ENCODE measurements around the gene SOX6. TPM values are rescaled to one million over a fixed set of nuclear protein-coding genes. Genes with fewer than 3 reads are reported as not detected.

Gene SOX6
- total RNA-seq, 1 experiment from 2014 or later, result under 0.01 TPM

DNA sequence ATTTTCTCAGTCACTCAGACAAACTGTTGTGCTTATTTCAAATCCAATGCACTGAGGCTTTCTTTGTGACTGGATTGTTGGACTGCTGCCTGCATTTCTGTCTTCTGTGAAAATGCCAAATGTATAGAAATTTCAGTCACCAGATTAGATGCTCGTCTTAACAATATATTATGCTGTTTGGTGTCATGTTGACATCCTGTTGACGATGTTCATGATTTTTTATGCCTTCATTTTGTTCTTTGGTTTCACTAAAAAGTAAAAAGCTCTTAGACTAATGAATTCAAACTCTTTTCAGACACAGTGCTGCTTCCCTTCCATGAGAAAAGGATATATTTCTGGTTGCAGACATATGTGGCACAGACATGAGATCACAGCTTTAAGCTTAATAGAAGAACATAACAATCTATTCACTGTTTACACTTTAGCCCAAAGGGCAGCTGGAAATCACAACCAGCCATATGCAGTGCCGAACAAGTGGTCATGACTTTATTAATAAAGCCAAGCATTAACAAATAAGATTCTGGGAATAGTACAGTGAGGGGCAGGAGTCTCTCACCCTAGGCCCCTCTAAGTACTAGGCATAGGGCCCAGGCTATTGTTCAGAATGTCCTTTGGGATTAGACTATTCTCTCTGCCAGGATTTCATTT lies 9.4 kb upstream of the SOX6 start:
- no peak for DNase-seq (ENCODE audit: low read depth)

DNA sequence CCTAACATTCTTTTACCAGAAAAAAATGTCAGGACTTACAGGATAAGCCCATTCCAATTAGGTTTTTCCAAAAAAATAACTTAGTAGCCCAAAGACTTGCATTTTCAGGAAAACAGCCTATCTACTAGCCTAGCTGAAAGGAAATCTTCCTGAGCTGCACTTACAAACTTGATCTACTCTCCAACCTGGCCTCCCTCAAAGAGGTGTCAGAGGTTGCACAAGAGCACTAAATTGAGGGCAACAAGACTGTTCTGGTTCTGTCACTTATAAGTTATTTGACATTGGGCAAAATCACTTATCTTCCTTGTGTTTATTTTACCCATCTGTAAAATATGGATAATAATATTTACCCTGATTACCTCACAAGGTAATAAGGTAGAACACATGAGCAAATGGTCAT lies 7.9 kb upstream of the SOX6 start:
- no peak for DNase-seq (ENCODE audit: low read depth)

DNA sequence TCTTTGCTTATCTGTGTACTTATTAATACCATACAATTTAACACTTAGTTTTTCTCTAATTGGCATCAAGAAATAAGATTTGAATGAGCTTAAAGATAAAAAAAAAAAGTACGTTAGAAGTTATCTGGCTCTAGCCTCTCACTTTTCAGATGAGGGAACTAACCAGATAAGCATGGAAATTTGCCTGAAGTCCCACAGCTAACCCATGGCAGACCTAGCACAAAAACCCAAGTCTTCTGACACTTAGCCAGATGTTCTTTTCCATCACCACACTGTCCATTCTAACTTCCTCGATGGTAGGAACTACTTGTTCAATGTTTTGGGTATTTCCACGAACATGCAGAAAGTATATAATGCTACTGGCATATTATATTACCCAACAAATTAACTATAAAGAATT lies 7.4 kb upstream of the SOX6 start:
- DNase-seq (ENCODE audit: low read depth), result no peak

DNA sequence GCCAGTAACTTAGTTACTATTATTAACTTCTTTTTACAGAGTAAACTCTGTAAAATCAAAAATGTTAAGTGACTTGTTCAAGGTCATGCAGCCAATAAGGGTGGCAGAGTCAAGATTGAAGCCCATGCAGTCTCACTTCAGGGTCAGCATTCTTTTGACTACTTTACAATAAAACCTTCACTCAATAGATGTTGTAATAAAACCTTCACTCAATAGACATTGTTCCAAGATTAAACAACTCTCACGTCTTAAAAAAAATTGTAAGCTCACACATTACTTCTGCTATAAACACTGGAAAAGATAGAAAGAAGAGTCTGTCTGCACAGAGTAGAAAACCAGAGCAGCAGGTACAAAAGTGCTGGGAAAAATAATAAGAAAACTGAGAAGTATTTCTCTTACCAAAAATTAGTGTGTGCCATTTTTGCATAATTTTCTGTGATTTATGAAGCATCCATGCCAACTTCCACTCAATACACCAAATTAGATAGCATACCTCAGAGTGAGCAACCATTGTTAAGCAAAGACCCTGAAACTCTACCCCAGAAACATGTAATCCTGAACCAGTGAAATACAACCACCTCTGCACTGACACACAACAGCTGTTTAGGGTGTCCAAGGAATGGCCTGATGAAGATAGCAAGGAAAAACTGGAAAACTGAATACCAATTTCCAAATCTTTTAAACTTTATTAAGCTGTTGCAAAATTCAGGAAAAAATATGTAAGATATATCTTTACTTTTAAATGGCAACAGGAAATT lies 4.9 kb upstream of the SOX6 start:
- no peak for DNase-seq (ENCODE audit: low read depth)

DNA sequence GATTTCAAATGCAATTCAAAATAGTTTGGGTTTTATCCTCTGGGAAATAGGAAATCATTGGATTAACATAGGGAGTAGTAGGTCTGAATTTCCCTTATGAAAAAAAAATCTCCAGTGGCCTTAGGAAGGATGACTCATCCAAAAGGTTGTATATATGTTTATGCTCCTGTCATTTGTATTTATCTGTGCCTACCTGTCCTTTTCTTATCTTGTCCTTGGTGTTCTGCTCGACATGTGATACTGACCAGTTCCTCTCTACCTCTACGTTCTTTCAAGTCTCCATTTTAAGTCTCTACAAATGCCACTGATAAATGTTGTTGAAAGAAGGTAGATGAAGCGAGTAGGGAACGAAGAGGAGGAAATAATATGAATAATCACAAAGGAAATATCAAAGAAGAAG lies 3.0 kb upstream of the SOX6 start:
- no peak for DNase-seq (ENCODE audit: low read depth)

DNA sequence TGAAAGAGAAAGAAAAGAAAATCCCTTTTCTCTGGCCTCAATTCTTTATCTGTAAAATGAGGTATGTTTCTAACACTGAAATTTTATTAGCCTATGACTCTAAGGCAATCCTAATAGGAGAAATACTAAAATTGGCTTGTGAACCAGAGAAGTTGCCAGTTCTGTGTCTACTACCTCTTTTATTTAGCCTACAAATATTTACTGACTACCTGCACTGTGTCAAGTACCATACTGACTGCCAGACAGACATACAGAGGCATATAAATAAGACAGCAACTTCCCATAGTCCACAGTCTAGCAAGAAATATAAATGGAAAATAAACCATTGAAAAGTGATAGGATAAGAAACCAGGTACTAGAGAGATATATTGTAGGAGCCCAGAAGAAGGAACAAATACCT lies 2.4 kb upstream of the SOX6 start:
- no peak for DNase-seq (ENCODE audit: low read depth)

DNA sequence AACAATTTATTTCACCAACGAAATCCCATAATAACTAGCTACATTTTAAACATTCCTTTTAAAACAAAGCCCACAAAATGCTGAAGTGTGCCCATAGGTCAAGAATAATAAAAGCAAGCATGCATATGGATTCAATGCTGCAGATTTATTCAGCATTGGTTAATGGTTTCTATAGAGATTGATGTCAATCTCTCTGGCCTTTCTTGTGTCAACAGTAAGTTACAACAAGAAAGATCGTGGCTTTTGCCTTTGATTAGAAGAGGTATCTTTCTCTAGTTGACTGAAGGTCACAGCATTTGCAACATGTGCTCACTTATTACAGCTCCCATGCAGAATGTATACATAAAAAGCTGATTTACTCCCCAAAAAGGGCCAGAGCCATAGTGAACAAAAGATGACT lies 1.4 kb upstream of the SOX6 start:
- DNase-seq (ENCODE audit: low read depth), result no peak

DNA sequence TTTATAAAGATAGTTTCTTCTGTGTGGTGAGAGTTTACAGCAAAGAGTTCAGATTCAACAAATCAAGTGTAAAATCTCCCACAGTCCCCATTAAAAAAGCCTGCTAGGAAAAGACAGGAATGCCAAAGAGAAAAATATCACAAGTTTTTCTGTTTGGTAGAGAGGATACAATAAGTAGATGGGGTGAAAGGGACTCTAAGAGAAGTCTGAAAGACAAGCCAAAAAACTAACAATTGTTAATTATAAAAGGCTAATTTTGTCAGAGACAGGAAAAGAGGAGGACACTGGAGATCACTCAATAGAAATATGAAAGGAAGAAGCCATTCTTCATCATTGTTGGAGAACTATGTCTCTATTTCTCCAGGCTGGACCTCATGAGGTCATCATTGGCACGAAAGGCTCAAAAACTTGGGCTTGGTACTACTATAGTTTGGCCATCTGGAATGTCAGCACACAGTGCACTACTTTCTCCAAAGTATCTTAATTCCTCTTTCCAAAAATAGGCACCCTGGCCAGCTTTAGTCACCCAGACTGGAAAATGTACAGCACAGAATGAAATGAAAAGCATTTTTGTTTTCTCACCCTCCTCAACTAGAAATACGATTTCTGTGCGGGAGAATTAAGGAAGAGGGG lies 531 bp upstream of the SOX6 start:
- no peak for DNase-seq (ENCODE audit: low read depth)

DNA sequence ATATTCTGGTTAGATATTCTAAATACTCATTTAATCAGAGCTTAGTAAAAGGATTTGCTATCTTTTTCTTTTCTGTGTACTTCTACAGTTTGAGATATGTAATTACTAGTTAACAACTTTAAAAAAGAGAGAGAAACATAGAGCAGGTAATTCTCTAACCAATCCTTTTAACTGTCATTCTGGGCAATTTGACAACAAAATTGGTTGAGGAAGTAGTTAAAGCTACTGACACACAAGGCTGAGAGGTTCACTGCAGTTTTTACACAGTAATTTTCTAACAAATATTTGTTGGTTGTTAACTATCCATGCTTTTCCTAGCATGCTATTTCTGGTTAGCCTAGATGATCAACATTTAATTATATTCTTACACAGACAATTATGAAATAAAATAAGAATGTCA lies 3.6 kb downstream of the SOX6 start:
- no peak for DNase-seq (ENCODE audit: low read depth)

DNA sequence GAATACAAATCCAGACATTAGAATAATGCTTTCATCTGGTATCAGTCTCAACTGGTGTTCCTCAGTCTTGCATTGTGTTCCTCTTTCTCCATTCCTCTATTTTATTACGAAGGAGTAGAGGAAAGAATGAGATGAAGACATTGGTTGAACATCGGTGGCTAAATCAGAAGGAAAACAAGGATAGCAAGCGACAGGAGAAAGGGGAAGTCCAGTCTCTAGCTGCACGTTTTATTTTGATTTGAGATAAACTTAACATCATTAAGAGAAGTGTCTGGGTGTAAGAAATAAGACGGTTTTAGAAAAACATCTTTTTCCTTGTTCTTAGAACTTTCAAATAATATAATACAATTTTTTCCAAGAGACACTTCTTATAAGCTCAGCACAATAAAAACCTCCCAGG lies 6.2 kb downstream of the SOX6 start:
- no peak for DNase-seq (ENCODE audit: low read depth)

DNA sequence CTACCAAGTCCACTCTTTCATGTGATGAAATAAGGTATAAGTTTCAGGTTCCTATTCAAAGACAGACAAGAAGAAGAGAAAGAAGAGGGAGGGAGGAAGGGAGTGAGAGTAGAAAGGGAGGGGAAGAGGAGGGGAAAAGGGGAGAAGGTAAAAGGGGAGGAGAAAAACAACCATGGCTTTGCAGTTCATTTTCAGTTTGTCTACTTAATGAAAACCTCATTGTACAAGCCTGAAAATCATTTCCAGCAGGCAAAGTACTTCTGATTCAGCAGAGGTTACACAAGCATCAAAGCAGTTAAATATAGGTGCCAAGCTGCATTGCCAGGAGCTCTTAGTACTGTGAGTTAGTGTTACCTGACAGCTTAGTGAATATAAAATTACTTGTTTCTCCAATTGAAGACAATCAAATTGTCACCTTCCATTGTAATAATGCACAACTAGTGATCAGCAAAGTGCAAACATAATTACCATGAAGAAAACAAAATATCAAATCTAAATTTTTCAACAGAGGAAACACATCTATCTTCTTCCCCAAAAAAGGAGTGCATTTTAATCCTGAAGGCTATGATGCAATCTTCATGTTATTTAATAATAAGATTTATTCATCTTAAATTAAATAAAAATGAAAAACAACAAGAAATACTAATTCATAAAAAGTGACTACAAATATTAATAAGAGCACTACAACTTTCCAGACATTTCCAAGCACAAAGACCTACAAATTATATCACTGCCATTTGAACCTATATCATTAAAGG lies 8.2 kb downstream of the SOX6 start:
- DNase-seq (ENCODE audit: low read depth), result no peak

DNA sequence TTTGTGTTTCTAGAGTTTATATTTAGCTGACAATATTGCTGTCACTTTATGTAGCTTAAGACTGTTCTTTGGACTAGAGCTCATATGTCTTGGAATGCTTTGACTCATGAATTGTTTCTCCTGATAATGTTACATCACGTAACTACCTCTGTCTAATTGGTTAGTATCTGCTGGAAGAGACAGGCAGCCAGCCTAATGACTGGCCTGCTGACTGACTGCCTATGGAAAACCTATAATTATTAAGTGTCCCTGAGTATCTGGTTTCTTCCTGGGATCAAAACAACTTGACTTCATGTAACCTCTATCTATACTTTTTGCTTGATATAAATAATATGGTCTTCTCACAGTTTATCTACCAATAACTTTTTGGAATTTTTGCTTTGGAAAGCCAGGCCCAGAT lies 9.4 kb downstream of the SOX6 start:
- no peak for DNase-seq (ENCODE audit: low read depth)

DNA sequence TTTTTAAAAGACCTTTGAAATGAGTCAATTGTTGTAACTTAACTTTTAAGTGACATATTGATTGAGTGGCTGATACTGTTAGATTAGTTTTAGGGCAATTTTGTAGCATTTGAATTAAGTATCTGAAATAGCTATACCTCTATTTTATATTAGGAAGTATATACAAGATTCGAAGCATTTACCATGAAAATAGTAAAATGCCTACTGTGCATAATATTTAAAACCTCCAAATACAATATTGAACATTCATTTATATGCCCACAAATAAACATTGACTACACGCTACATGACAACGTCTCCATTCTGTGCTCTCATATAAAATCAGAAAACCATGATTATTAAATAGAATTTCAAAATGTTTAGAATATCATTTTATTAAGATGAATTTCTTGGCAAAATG lies 14.5 kb downstream of the SOX6 start:
- no peak for DNase-seq (ENCODE audit: low read depth)

DNA sequence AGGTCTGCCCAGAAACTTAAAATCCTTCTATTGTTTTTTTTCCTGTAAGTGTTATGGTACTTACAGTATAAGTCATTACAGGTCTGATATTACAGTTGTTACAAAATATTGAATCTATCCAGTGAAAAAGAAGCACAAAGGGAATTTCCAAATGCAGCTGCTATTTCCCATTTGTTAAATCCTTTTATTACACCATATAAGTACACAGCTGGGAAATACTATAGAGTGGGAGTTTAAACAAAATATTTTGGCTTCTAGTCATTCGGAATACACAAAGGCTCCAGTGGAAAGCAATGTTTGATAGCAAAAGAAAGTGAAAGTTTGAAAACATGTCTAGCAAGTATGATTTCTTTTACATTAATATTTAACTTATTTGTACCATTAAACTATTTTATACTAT lies 18.0 kb downstream of the SOX6 start:
- DNase-seq (ENCODE audit: low read depth), result no peak

DNA sequence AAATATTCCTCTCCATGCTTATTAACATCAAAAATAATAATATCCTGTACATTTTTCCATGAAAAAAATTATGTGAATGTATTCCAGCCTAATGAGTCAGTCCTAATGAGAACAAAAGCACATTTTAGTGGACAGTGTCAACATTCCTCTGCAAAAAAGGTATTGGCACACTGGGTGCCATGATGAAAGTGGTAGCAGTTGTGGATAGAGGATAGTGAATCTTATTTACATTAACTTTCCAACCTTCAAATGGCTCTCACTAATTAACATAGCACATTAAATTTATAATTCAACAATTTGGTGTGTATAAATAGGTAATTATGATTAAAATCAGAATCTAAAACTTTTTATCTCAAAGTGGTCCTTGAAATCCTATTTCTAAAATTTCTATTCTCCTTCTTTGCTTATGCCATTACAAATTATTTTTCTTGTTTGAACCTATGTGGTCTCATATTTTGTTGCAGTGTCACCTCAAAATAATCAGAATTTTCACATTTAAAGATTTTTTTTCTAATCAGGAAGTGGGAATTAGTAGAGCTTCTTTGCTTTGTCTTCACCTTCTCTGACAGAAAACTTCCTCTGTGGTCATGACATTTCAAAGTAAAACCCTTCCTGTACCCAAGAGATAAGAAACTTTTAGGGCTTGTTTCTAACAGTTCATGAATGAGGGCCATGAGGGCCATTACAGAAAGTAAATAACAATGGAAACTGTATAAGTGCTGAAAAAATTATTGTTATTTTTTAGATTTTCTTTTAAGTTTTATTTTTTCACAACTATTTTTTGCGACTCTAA lies 18.7 kb downstream of the SOX6 start:
- no peak for DNase-seq (ENCODE audit: low read depth)

DNA sequence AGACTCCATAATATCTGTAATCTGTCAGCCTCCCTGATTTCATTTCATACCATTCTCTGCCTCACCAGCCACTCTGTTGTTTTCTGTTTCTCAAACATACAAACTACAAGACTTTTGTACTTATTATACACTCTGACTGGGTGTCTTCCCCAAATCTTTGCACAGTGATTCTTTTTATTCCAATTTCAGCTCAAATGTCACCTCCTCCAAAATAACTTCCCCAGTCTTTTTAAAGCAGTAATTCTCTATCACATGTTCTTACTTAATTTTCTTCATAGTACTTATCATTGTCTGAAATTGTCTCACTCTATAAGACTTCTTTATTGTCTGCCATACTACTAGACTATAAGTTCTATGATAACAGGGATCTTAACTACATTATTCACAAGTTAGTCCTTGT lies 19.6 kb downstream of the SOX6 start:
- no peak for DNase-seq (ENCODE audit: low read depth)

DNA sequence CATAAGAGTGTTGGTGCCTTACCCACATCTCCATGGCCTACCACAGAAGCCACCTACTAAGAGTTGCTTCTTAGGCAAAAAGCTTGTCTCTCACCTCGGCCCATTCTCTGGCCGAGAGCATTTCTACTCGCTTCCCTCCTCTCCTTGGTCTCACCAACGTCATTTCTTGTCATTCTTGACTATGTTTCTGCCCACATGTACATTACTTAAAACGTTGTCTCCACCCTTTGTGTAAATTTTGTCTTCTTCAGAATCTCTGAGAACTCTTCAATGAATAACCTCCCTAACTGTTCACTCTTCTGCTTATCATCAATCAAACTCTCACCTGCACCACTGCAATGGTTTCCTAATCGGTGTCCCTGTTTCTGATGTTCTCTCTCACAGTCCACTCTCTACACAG lies 20.1 kb downstream of the SOX6 start:
- DNase-seq (ENCODE audit: low read depth), result no peak

DNA sequence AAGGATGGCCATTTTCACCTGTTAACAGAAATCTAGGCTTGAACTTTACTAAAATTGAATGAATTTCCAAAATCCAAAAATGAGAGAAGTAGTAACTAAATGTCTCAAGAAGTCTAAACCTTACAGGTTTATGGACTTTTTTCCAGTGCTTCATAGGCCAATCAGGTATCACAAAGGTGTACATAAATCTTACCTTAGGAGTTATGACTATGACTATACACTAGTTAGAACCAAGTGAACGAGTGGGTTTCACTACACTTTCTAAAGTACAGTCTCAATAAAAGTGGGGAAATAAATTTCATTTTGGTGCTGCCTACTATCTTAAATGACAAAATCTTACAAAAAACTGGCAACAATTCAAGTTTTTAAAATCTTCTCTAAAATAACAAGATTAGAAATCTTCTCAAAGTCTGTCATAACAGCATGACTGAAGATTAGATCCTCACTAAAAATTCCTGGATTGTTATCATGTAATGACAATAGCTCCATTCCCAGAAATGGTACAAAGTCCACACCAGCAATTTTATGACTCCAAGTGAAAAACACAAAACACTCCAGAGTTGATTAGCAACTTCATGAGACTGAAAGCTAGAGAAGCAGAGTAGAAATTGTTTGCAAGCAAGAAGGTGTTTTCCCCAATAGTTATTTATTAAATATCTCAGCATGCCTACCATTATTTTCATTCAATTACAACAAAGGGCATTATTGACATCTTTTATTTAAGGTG lies 20.9 kb downstream of the SOX6 start:
- no peak for DNase-seq (ENCODE audit: low read depth)

DNA sequence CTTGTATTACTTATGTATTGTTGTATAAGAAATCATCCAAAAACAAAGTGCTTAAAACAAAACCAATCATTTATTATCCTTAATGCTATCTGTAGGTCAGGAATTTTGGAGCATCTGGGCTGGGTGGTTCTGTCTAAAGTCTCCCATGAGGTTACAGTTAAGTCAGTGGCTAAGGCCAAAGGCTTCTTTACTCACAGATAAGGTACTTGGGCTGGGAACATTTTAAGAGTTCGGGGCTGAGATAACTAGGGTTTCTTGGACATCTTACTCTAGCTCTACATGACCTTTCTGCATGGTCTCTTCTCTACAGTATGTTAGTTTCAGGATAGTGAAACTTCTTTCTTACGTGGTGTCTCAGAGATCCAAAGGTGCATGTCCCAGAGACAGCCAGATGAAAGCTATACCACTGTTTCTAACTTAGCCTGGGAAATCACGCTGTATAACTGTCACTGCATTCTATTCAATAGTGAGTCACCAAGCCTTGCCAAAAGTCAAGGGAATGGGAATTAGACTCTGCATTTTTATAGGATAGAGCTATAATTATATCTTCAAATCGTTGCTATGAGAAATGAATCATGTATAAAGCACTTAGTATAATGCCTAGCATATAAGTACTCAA lies 29.6 kb downstream of the SOX6 start:
- no peak for DNase-seq (ENCODE audit: low read depth)

DNA sequence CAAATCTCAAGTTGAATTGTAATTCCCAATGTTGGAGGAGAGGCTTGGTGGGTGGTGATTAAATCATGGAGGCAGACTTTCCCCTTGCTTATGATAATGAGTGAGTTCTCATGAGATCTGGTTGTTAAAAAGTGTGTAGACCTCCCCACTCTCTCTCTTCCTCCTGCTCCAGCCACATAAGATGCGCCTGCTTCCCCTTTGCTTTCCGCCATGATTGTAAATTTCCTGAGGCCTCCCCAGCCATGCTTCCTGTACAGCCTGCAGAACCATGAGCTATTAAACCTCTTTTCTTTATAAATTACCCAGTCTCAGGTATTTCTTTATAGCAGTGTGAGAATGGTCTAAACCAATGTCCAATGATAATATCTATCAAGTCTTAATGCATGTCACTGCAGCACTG lies 34.2 kb downstream of the SOX6 start:
- DNase-seq (ENCODE audit: low read depth), result no peak

All from LHCN-M2 (cell line).